WTC11 (cell line): ENCODE measurements around the gene BATF. TPM values are rescaled to one million over a fixed set of nuclear protein-coding genes. Genes with fewer than 3 reads are reported as not detected.

Experiments
- ATAC-seq: fragments of 200-7000 bp; cut with Tn5 transposase; 2 replicates; pipeline ENCODE4 v1.10.0; 2021; ENCODE audit warnings: mild to moderate bottlenecking, moderate library complexity
- CTCF ChIA-PET: fragments of 300-600 bp; sonication (Branson Sonifier 250); formaldehyde crosslinking; loops from one replicate; lab custom pipeline; 2021; ENCODE audit warnings: antibody characterized with exemption; lab: Charles Lee
- POLR2A ChIA-PET: fragments of 350-600 bp; sonication (Branson Sonifier 250); formaldehyde crosslinking; loops from one replicate; lab custom pipeline; 2021; ENCODE audit warnings: antibody characterized with exemption; lab: Charles Lee
- DNase-seq: peaks from one replicate; pipeline ENCODE4 v3.0.0; 2021; ENCODE audit warnings: low spot score
- H3K27ac Mint-ChIP-seq: 2 replicates; pipeline ENCODE4 v1.8.0; 2021; ENCODE audit warnings: mixed read lengths
- H3K27me3 Mint-ChIP-seq: 2 replicates; pipeline ENCODE4 v1.8.0; 2021; ENCODE audit warnings: low read depth, mild to moderate bottlenecking, moderate library complexity, mixed read lengths
- H3K36me3 Mint-ChIP-seq: 2 replicates; pipeline ENCODE4 v1.8.0; 2021; ENCODE audit warnings: mixed read lengths
- H3K4me1 Mint-ChIP-seq: 2 replicates; pipeline ENCODE4 v1.8.0; 2022; ENCODE audit warnings: mixed read lengths
- H3K4me3 Mint-ChIP-seq: 2 replicates; pipeline ENCODE4 v1.8.0; 2021; ENCODE audit warnings: mild to moderate bottlenecking, moderate library complexity, mixed read lengths
- H3K9me3 Mint-ChIP-seq: 2 replicates; pipeline ENCODE4 v1.8.0; 2021; ENCODE audit warnings: mixed read lengths
- ATF2 ChIP-seq: sonication (generic); formaldehyde crosslinking; IDR thresholded peaks from 2 replicates; pipeline ENCODE4 v1.8.1; 2022; ENCODE audit warnings: low read depth, missing genetic modification reagents, borderline replicate concordance
- CREM ChIP-seq: sonication (generic); formaldehyde crosslinking; IDR thresholded peaks from 2 replicates; pipeline ENCODE4 v1.8.1; 2022; ENCODE audit warnings: mild to moderate bottlenecking, missing genetic modification reagents, moderate library complexity
- ELF4 ChIP-seq: sonication (generic); formaldehyde crosslinking; IDR thresholded peaks from 2 replicates; pipeline ENCODE4 v1.8.1; 2022; ENCODE audit warnings: low read depth, mild to moderate bottlenecking, moderate library complexity, missing genetic modification reagents
- ETV6 ChIP-seq: sonication (generic); formaldehyde crosslinking; IDR thresholded peaks from 2 replicates; pipeline ENCODE4 v1.8.1; 2022; ENCODE audit warnings: mild to moderate bottlenecking, missing genetic modification reagents
- MLX ChIP-seq: sonication (generic); formaldehyde crosslinking; IDR thresholded peaks from 2 replicates; pipeline ENCODE4 v1.8.1; 2023; ENCODE audit warnings: mild to moderate bottlenecking, missing genetic modification reagents, moderate library complexity
- MYBL2 ChIP-seq: sonication (generic); formaldehyde crosslinking; IDR thresholded peaks from 2 replicates; pipeline ENCODE4 v1.8.1; 2023; ENCODE audit warnings: mild to moderate bottlenecking, moderate library complexity, missing genetic modification reagents
- NFYB ChIP-seq: sonication (generic); formaldehyde crosslinking; conservative IDR thresholded peaks from 2 replicates; pipeline ENCODE4 v1.8.0; 2022; ENCODE audit warnings: low read depth, missing genetic modification reagents
- PRRX2 ChIP-seq: fragments of 250-450 bp; sonication (Bioruptor Pico); IDR thresholded peaks from 2 replicates; pipeline ENCODE4 v1.8.0; 2021; ENCODE audit warnings: mild to moderate bottlenecking
- RELA ChIP-seq: sonication (generic); formaldehyde crosslinking; IDR thresholded peaks from 2 replicates; pipeline ENCODE4 v1.8.1; 2022; ENCODE audit warnings: missing genetic modification reagents, mild to moderate bottlenecking, borderline replicate concordance
- RORB ChIP-seq: fragments of 250-450 bp; sonication (Bioruptor Pico); IDR thresholded peaks from 2 replicates; pipeline ENCODE4 v1.9.0; 2021; ENCODE audit warnings: mild to moderate bottlenecking
- SMAD3 ChIP-seq: sonication (generic); formaldehyde crosslinking; IDR thresholded peaks from 2 replicates; pipeline ENCODE4 v1.8.0; 2022; ENCODE audit warnings: missing genetic modification reagents, mild to moderate bottlenecking, borderline replicate concordance
- SOX15 ChIP-seq: fragments of 250-450 bp; sonication (Bioruptor Pico); IDR thresholded peaks from 2 replicates; pipeline ENCODE4 v1.9.0; 2021; ENCODE audit warnings: mild to moderate bottlenecking
- STAT6 ChIP-seq: sonication (generic); formaldehyde crosslinking; conservative IDR thresholded peaks from 2 replicates; pipeline ENCODE4 v1.8.1; 2023; ENCODE audit warnings: mild to moderate bottlenecking, low read depth, missing genetic modification reagents, moderate library complexity
- TEAD1 ChIP-seq: sonication (generic); formaldehyde crosslinking; IDR thresholded peaks from 2 replicates; pipeline ENCODE4 v1.8.0; 2022; ENCODE audit warnings: mild to moderate bottlenecking, missing genetic modification reagents
- ZNF138 ChIP-seq: sonication (generic); formaldehyde crosslinking; conservative IDR thresholded peaks from 2 replicates; pipeline ENCODE4 v1.8.1; 2022; ENCODE audit warnings: mild to moderate bottlenecking, moderate library complexity, missing genetic modification reagents
- ZNF281 ChIP-seq: sonication (generic); formaldehyde crosslinking; IDR thresholded peaks from 2 replicates; pipeline ENCODE4 v1.8.0; 2023; ENCODE audit warnings: mild to moderate bottlenecking, missing genetic modification reagents
- ZNF416 ChIP-seq: fragments of 250-450 bp; sonication (Bioruptor Pico); IDR thresholded peaks from 2 replicates; pipeline ENCODE4 v1.9.0; 2021; ENCODE audit warnings: mild to moderate bottlenecking, inconsistent platforms
- ZNF532 ChIP-seq: fragments of 250-450 bp; sonication (Bioruptor Pico); IDR thresholded peaks from 2 replicates; pipeline ENCODE4 v1.9.0; 2021; ENCODE audit warnings: mild to moderate bottlenecking, borderline replicate concordance
- ZNF671 ChIP-seq: fragments of 250-450 bp; sonication (Bioruptor Pico); IDR thresholded peaks from 2 replicates; pipeline ENCODE4 v1.8.0; 2021; ENCODE audit warnings: mild to moderate bottlenecking
- total RNA-seq: library from RNA; stranded (reverse); gene quantifications from 3 replicates; pipeline ENCODE4 v1.2.3, GENCODE V29; 2021

Gene BATF
- total RNA-seq, 1 experiment from 2014 or later, result not detected

GRCh38 chr14:75537071-75537470 lies 14.8 kb downstream of the BATF start (continued):
- TF ChIP-seq ZNF281 (CRISPR knock-in tag) (no peak), ETV6 (CRISPR knock-in tag) (no peak), RORB (CRISPR knock-in tag) (no peak), STAT6 (no peak), MLX (CRISPR knock-in tag) (no peak), CREM (CRISPR knock-in tag) (no peak), ZNF532 (CRISPR knock-in tag) (no peak), ZNF138 (CRISPR knock-in tag) (no peak), SOX15 (no peak), ELF4 (CRISPR knock-in tag) (no peak)

- DNase-seq (no peak), ATAC-seq (no peak)
- ChIA-PET POLR2A (no interaction called here), CTCF (interaction anchor here (0.7 to 3.1 kb wide), 5 partner anchors 21 to 115 kb away, joined by 3 to 16 read pairs (median 6); no protein-coding TSS in a partner anchor)
- Mint-ChIP-seq H3K27ac (no peak overlapping the region), H3K4me3 (no peak overlapping the region), H3K9me3 (no peaks in the 10 kb centered on the region), H3K4me1 (no peaks in the 10 kb centered on the region), H3K27me3 (no peaks in the 10 kb centered on the region), H3K36me3 (no peaks in the 10 kb centered on the region)
- no peak for TF ChIP-seq CREM (CRISPR knock-in tag)
- no peak for TF ChIP-seq ZNF416
- TF ChIP-seq MLX (CRISPR knock-in tag), result no peak
- TF ChIP-seq PRRX2 (CRISPR knock-in tag), result no peak
- no peak for TF ChIP-seq TEAD1 (CRISPR knock-in tag)
- TF ChIP-seq ATF2, result no peak
- no peak for TF ChIP-seq MYBL2 (CRISPR knock-in tag)
- no peak for TF ChIP-seq RELA (CRISPR knock-in tag)
- TF ChIP-seq ZNF671 (CRISPR knock-in tag), result no peak
- TF ChIP-seq SMAD3 (CRISPR knock-in tag), result no peak
- TF ChIP-seq NFYB (CRISPR knock-in tag), result no peak
Measured at GRCh38 chr14:75539162-75539560, 16.9 kb downstream of the BATF start.
